Stimulated activated CD4-positive, alpha-beta T cell treated with anti-CD3 and anti-CD28 coated beads, TNF-alpha, amount 100 ng/mL, for 24 hours (primary cell): ENCODE measurements around the gene AADACL3.
"Not testable (repeated sequence)": the region's sequence is repeated elsewhere in the genome, so short reads cannot be mapped to it uniquely, and the experiment has no call there.

Experiments used
- DNase-seq, 3 experiments: peaks; one replicate each; pipeline ENCODE4 v3.0.0-alpha.2; 2020; ENCODE audit warnings: low read depth in 3 of 3

The AADACL3 gene, protein sequence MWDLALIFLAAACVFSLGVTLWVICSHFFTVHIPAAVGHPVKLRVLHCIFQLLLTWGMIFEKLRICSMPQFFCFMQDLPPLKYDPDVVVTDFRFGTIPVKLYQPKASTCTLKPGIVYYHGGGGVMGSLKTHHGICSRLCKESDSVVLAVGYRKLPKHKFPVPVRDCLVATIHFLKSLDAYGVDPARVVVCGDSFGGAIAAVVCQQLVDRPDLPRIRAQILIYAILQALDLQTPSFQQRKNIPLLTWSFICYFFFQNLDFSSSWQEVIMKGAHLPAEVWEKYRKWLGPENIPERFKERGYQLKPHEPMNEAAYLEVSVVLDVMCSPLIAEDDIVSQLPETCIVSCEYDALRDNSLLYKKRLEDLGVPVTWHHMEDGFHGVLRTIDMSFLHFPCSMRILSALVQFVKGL

DNA sequence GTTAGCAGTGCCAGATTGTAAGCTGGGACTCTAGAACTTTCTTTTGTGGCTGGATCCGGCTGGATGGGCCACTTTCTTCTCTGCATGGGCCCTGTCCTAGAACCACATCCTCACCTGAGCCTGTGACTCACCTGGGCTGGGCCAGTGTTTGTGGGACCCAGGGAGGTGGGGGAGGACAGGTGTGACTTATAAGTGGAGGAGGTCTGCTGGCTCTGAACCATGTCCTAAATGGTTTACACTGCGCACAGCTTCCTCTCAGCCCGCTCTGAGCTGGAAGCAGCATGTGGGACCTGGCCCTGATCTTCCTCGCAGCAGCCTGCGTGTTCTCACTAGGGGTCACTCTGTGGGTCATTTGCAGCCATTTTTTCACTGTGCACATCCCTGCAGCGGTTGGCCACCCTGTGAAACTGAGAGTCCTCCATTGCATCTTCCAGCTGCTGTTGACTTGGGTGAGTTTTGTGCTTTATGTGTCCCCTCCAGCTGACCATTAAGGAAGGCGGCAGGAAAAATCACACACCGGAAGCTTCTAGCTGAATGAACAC, at the start of gene AADACL3:
Gene AADACL3 (plus strand): TSS at position 215 of the 542 bp plus-strand sequence. CDS start 67 bp downstream, at position 282.
- DNase-seq, result no peak

DNA sequence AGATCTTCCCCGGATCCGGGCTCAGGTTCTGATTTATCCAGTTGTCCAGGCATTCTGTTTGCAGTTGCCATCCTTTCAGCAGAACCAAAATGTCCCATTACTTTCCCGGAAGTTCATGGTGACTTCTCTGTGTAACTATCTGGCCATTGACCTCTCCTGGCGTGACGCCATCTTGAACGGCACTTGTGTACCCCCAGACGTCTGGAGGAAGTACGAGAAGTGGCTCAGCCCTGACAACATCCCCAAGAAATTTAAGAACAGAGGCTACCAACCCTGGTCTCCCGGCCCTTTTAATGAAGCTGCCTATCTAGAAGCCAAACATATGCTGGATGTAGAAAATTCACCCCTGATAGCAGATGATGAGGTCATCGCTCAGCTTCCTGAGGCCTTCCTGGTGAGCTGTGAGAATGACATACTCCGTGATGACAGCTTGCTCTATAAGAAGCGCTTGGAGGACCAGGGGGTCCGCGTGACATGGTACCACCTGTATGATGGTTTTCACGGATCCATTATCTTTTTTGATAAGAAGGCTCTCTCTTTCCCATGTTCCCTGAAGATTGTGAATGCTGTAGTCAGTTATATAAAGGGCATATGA, 49.7 kb upstream of the AADACL3 start:
- no peak for DNase-seq

DNA sequence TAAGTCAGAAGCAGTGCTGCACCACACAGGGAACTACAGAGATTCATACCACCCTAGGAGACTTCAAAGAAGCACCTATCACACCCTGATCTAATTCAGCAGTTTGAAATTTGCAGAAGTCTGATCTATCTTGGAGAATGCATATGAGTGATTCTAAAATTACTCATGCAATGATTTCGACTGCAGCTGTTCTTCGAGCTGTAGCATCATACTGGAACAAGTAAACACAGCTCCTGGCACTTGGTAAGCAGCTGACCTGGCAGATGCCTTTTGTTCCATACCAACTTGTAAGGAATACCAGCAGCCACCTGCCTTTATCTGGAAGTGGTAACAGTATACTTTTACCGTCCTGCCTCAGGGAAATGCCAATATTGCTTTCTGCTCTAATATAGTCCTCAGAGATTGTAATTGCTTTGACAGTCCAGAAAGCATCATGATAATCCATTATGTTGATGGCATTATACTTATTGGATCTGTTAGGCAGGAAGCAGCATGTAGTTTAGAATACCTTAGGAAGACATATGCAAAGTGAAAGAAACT, 46.3 kb upstream of the AADACL3 start:
- DNase-seq, result no peak

DNA sequence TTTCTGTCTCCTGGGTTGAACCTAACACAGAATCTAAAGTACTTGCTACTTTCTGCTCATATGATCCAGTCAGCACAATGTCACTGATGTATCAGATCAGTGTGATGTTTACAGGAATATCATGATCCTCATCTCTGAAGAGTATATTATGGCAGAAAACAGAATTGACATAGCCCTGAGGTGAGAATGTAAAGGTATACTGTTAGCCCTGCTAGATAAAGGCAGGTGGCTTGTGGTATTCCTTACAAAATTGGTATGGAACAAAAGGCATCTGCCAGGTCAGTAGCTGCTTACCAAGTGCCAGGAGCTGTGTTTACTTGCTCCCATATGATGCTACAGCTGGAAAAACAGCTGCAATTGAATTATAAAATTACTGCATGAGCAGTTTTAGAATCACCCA, 41.6 kb upstream of the AADACL3 start:
- no peak for DNase-seq

DNA sequence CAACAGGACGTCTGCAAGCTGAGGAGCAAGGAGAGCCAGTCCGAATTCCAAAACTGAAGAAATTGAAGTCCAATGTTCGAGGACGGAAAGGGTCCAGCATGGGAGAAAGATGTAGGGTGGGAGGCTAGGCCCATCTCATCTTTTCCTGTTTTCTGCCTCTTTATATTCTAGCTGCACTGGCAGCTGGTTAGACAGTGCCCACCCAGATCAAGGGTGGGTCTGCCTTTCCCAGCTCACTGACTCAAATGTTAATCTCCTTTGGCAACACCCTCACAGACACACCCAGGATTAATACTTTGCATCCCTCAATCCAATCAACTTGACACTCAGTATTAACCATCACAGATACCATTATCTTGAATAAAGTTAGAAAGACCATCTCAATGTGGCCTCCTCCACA, 39.8 kb upstream of the AADACL3 start:
- not testable (repeated sequence) for DNase-seq

DNA sequence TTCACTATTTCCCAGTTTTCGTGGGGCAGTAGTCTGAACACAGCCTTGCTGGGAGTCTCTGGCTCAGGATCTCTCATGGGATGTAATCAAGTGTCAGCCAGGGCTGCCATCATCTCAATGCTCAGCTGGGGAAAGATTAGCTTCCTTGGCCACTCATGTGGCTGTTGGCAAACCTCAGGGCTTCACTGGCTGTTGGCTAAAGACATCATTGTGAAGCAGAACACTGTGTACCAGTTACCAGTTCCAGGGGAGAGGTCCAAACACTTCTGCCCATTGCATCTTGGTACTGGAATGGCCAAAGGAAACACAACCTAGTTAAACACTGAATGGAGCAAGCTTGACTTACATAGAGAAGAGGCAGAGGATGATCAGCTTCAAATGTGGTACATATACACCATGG, 38.3 kb upstream of the AADACL3 start:
- no peak for DNase-seq

DNA sequence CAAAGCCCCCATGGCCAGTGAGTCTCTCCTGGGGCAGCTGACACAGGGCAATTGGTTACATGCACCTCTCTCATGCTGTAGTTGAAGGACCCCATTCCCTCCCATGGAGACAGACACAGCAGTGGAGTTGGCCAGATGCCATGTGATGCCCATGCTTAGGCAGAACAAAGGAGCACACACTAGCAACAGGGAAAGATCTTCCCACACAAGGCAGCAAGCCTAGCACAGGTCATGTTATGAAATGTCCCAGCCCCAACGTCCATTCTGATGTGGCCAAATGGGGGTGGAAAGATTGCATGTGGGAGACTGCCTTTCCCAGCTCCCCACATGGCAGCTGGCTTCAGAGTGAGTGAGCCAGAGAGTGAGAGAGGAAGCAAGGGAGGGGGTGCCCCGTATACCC, 37.6 kb upstream of the AADACL3 start:
- no peak for DNase-seq

DNA sequence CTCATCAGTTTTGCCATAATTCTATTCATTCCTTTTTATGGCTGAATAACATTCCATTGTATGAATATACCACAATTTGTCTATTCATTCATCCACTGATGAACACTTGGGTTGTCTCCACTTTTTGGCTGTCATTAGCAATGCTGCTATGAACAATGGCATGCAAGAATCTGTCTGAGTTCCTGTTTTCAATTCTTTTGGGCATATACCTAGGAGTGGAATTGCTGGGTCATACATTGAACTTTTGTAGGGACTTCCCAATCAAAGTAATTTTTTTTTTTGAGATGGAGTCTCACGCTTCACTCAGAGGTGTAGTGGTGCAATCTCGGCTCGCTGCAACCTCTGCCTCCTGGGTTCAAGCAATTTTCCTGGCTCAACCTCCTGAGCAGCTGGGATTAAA, 37.1 kb upstream of the AADACL3 start:
- DNase-seq, result no peak

DNA sequence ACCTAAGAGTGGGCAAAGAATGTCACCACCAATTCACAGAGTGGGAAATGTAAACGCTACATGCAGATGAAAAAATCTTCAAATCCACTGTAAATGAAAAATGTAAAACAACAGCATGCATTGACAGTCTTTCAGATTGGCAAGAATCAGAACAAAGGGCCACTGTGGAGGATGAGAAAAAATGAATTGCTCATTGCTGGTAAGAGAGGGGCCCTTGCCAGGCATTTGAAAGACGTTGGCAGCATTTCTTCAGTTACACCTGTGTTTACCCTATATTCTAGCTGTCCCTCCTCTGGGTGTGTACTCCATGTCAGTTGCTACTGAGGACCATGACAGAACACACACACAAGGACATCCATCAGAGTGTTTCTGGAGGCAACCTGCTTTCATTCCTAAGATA, 25.8 kb upstream of the AADACL3 start:
- no peak for DNase-seq

DNA sequence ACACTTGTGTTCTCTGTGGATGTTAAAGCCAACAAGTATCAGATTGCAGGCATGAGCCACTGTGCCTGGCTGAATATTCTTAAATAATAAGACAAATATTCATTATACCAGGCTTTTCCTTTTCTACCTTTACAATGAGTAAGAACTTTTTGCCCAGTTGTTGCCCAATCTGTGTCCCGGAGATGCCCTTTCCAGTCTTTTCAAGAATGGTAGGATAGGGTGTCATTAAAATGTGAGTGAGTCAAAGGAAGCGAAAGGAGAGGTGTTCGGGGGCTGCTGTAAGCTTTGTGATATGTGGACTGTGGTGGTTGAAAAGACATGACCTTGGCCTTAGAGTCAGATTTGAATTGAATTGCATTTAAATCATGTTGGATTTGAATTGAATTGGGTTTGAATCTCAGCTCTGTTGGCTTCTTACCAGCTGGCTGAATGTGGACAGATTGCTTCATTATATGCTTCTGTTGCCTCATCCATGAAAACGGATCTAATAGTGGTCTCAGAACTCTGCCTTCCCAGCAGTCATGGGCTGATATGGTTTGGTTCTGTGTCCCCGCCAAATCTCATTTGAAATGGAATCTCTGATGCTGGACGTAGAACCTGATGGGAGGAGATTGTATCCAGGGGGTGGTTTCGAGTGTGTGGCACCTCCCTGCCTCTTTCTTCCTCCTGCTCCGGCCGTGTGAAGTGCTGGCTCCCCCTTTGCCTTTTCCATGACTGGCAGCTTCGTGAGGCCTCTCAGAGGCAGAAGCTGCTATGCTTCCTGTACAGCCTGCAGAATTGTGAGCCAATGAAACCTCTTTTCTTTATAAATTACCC, 22.7 kb upstream of the AADACL3 start:
- no peak for DNase-seq

DNA sequence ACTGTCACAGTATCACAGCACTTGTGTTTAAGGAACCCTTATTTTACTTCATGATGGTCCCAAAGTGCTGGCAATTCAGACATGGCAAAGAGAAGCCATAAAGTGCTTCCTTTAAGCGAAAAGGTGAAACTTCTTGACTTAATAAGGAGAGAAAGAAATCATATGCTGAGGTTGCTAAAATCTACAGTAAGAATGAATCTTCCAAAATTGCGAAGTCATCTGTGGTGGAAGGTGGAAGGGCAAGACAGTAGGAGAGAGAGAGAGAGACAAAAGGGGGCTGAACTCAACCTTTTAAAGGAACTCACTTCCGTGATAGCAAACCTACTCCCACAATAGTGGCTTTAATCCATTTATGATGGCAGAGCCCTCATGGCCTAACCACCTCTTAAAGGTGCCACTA, 19.3 kb upstream of the AADACL3 start:
- DNase-seq, result no peak

DNA sequence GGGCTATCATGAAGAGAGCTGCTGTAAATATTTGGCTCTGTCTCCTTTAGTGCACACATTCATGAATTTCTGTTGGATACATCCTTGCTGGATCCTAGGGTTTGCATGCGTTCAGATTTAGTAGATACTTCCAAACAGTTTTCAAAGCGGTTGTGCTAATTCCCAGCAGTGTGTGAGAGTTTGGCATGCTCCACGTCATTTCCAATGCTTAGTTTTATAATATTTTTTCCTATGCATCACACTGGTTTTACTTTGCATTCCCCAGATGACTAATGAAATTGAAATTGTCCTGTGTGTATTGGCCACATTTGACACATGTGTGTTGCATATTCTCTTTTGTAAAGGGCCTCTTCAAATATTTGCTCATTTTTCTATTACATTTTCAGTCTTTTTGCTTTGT, 18.5 kb upstream of the AADACL3 start:
- no peak for DNase-seq

DNA sequence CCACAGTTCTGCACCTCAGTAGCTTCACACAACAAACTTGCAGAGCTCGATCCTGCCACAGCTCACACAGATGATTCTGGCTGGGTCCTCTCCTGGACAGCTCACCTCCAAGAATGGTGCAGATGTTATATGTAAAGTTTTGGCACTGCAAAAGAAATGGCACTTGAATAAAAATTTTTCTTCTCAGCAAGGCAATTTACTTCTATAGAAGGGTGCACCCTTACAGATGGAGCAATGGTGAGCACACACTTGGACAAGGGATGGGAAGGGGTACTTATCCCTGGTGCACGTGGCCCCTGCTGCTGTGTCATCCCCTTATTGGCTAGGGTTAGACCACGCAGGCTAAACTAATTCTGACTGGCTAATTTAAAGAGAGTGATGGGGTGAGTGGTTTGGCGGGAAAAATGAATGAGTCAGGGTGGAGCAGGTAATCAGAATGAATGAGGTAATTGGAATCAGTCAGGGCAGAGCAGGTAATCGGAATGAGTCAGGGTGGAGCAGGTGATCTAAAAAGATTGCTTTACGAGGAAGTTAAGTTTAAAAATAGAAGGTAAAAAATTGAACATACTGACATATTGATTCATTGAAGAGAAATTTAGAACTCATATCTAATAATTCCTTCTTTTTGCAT, 12.0 kb upstream of the AADACL3 start:
- DNase-seq, result no peak

DNA sequence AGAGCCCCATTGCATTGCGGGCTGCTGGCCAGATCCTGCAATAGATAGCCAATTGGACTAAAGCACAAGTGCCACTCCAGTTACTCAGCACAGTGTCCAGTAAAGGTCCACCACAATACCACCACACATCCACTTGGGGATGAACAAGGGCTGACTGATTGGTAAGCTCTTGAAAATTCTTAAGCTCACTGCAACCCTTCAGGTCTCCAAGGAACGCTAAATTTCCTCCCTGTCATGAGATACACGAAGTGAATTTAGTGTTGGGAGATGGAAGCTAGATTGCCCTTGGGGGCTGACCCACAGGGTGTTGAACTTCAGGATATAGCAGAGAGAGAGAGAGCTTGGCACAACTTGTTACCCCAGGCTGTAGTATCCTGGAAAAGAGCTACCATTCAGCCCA, 9.8 kb upstream of the AADACL3 start:
- DNase-seq, result no peak

DNA sequence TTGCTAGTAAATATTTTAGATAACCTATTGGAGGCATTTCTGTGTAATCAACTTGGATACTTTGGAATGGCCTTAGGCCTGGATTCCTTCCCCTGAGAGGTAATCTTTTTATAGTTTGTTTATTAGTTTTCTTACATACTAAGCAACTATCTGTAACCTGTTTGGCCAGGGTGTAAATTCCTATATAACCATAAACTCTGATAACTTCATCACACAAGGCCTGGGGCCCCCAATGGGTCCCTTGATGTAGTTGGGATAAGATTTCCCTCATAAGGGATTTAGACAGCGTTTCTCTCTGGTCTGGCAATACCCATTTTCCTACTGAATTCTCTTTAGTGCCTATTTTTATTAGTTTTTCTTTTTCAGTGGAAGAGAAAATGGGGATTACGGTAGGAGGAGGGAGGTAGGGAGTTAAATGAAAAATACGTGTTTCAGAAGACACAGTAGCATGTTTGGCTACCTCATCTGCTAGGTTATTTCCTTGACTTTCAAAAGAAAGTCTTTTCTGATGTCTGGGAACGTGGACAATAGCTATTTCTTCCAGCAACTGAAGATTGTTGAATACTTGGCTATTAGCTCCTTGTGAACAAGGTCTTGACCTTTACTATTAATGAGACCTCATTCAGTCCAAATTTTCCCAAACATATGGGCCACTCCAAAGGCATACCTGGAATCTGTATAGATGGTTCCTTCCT, 7.4 kb upstream of the AADACL3 start:
- DNase-seq, result no peak

DNA sequence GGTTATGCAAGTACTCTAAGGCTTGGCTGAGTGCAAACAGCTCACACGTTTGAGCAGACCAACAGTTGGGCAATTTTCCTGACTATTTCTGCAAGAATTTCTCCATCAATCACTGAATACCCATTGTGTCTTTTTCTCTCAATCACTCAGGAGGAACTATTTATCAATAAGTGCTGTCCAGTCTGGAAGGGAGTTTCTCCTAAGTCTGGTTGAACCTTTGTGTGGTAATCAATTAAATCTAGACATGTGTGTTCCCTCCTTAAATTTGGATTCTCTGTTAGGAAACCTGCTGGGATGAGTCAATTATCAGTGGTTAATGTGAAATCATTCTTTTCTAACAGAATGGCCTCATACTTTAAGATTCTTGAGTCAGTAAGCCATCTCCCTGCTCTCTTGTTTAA, 6.8 kb upstream of the AADACL3 start:
- no peak for DNase-seq

DNA sequence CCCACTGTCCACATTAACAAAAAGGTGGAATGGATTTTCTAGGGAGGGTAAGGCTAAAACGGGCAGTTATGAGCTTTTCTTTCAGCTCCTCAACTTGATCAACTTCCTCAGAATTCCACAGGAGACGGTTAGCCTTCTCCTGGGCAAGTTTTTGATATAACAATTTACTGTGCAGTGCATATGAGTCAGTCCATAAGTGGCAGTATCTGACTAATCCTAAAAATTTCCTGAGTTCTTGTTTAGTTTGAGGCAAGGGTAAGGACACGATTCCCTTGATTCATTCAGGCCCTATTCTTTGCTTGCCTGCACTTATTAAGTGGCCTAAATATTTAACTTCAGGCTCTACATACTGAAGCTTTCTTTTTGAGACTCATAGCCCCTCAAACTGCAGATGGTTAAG, 6.2 kb upstream of the AADACL3 start:
- no peak for DNase-seq

DNA sequence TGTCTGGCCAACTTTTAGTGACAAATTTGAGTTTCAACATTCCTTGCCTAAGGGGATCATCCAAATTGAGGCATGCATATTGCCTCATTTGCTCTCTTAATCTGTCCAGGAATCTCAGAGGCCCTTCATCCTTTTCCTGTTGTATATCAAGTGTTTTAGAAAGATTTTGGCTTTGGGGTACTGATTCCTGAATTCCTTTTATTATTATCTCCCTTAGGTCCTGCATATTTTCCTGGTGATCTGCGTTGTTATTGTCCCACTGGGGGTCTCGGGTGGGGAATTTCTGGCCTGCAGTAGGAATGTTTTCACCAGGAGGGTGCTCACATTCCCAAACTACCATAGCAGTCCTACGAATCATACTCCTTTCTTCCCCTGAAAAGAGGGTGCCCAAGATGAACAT, 4.4 kb upstream of the AADACL3 start:
- DNase-seq, result no peak

DNA sequence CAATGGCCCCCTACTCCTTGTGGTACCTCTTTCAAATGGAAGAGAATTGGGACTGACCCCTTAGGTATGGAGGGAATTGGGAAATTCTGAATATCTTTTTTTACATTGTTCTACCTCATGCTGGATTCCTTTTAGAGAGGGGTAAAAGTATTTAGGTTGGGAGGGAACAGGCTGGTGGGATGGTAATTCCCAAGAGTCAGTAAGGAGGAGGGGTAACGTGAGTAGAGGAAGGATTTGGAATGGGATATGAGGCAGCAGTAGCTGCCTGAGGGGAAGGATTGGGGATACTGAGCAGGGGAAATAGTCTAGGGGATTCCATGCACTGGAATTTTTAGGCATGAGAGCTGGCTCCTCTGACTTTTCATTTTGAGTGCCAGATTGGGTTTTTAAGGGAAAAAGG, 3.8 kb upstream of the AADACL3 start:
- DNase-seq, result no peak

DNA sequence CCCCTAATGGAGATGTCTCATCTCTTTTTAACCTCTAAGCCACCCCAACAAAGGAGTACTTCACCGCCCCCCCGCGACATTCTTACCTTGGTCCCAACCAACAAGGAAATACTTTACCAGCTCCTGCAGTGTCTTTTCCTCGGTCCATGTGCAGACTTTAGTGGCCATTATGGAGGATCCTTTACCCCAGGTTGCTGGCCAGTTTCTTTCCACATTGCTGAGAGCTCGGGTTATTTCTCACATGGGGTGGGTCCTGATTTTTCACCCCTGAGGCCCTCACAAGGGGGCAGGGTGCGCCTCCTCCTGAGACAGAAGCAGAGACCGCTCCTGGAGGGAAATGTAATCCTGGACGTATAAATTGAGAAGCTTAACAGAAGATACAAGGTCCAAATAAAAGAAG, 3.0 kb upstream of the AADACL3 start:
- no peak for DNase-seq

DNA sequence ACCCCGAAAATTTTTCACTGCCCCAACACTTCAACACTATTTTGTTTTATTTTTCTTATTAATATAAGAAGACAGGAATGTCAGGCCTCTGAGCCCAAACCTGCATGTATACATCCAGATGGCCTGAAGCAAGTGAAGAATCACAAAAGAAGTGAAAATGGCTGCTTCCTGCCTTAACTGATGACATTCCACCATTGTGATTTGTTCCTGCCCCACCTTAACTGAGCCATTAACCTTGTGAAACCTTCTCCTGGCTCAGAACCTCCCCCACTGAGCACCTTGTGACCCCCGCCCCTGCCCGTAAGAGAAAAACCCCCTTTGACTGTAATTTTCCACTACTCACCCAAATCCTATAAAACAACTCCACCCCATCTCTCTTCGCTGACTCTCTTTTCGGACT, 2.3 kb upstream of the AADACL3 start:
- DNase-seq, result not testable (repeated sequence)
